Gastrocnemius medialis (tissue), 4 donors: ENCODE results near the gene SLC25A41.

ENCODE experiments used
- POLR2A ChIP-seq, 2 donors: fragments of 450-650 bp; IDR thresholded peaks; one replicate each; pipeline ENCODE4 v1.6.1; 2017; ENCODE audit warnings: antibody characterized with exemption in 2 of 2, mild to moderate bottlenecking in 2 of 2, moderate library complexity in 2 of 2
- TF ChIP-seq, protein P1 (sequence below), 5 experiments: fragments of 450-650 bp in 3 of 5; fragments of 200-600 bp in 2 of 5; sonication (generic) in 2 of 5; IDR thresholded peaks in 4 of 5; conservative IDR thresholded peaks in 1 of 5; 1 replicate in 4 of 5; 2 replicates in 1 of 5; pipeline ENCODE4 v1.5.1; 2016 to 2019; ENCODE audit warnings: antibody characterized with exemption in 5 of 5, mild to moderate bottlenecking in 3 of 5, moderate library complexity in 3 of 5

DNA sequence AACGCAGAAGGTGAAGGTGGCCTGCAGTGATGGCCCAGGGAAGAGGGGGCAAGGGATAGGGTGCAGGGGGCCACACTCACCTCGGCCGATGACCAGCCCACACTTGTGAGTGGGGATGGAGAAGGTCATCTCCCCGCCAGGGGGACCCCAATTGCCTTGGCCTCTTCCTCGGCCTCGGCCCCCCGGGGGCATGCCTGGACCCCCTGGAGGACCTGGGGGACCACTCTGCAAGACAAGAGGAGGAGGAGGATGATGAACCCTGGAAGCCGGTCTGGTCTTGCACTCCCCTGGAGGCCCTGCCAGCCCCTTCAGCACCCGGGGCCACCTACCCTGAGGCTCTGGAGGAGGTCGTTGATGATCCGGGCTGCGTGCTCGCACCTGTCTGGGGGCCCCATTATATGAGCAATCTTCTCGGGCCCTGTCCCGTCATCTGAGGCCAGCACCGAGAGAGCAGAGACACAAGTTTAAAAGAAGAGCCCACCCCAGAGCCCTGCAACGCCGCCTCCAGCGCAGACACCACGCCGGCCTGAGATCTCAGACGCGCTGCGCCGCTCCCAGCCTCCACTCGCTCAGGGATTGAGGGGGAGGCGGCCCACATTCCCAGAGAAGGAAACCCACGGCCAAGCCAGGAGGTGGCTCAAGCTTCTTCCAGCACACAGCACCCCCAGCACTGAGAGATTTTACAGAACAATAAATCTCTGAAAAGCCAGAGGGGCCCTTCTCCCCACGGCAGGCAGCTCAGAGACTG is 16.7 kb downstream of the SLC25A41 start:
- TF ChIP-seq POLR2A (IDR thresholded peaks at IDR 0.05) = no peak
- TF ChIP-seq, protein P1, sequence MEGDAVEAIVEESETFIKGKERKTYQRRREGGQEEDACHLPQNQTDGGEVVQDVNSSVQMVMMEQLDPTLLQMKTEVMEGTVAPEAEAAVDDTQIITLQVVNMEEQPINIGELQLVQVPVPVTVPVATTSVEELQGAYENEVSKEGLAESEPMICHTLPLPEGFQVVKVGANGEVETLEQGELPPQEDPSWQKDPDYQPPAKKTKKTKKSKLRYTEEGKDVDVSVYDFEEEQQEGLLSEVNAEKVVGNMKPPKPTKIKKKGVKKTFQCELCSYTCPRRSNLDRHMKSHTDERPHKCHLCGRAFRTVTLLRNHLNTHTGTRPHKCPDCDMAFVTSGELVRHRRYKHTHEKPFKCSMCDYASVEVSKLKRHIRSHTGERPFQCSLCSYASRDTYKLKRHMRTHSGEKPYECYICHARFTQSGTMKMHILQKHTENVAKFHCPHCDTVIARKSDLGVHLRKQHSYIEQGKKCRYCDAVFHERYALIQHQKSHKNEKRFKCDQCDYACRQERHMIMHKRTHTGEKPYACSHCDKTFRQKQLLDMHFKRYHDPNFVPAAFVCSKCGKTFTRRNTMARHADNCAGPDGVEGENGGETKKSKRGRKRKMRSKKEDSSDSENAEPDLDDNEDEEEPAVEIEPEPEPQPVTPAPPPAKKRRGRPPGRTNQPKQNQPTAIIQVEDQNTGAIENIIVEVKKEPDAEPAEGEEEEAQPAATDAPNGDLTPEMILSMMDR (IDR thresholded peaks at IDR 0.05 in 4 of 5, conservative IDR thresholded peaks at IDR 0.05 in 1 of 5) = no peak
